ENCODE results near the gene ATP2A2. TPM values are rescaled to one million over a fixed set of nuclear protein-coding genes. Genes with fewer than 3 reads are reported as not detected.

ATP2A2 gene
- total RNA-seq, 1 donor from 2014 or later: 194 TPM

DNA sequence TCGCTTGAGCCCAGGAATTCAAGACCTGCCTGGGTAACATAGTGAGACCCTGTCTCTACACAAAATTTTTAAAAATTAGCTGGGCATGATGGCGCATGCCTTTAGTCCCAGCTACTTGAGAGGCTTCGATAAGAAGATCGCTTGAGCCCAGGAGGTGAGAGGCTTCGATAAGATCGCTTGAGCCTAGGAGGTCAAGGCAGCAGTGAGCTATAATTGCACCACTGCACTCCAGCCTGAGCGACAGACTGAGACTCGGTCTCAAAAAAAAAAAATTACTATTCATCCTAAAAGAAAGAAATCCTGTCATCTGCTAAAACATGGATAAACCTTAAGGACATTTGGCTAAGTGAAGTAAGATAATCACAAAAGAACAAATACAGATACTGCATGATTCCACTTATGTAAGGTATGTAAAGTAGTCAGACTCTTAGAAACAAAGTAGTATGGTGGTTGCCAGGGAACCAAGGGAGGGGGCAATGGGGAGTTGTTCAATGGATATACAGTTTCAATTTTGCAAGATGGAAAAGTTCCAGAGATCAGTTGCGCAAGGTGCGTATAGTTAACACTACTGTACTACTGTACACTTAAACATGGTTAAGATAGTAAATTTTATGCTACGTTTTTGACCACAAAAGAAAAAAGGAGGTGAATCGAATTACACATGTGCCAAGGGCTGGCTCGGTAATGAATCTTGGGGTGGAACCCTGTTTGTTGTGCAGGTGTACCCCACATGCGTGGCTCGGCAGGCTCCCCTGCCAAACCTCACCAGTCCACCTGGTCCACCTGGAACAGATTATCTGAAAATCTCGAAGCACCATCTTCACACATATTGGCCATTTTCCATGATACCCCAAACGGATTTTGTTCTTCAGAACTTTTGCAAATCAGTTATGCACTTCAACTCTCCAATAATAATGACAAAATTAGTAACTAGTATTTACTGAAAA is 18.3 kb upstream of the ATP2A2 start:
- peak; percentile 55 for ATAC-seq

DNA sequence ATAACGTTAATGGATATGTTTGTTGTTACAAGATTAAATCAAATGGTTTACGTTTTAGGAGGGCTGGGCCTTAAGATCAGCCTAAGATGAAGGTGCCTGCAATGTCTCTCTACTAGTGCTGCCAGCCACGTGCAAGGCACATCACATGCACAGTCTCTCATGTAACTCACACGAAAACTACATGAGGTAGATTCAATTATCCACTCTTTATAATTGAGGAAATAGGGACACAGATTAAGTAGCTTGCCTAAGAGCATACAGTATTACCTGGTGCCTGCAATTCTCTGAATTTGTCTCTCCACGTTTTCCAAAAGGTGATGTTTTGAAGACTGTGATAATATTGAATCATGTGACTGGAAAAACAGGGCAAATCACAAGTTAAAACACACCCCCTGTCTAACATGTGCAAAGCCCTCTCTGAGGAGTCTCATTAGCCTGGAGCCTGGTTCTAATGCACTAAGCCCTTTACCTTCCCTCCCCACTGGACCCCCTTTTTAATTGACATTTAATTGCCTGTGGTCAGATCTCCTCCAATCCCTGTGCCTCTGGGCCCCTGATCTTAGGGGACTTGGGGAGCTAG is 14.6 kb upstream of the ATP2A2 start:
- ATAC-seq: no peak

DNA sequence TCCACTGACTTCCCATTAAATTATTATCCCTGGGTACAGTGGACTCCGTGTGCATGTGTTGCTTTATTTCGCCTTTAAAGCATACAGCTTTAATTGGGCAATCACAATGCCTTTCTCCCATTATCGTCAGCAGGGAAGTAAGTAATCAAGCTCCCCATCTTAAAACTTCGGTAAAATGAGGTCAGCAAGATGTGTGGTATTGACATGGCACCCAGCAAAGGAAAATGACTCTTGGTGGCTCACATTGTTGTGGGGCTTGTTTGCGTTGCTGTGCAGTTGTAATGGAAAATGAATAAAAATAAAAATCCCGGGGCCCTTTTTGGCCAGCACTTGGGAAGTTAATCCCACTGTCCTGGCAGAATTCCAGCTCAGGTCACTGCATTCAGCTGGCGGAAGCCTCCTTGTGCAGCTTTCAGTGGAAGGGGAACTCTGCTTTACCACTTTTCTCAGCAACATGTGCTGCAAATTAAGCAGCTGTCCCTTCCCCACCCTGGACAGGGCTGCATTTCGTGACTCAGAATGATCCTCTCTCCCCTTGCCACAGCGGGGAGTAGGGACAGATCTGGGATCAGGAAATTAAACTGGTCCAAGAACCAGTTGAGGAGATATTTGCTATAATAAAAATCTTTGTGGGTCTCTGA is 13.9 kb upstream of the ATP2A2 start:
- ATAC-seq: no peak

GRCh38 chr12:110269622-110270124 is 11.4 kb upstream of the ATP2A2 start:
- ATAC-seq: peak; percentile 64

GRCh38 chr12:110270125-110270962 is 10.7 kb upstream of the ATP2A2 start:
- ATAC-seq: peak; percentile 19

DNA sequence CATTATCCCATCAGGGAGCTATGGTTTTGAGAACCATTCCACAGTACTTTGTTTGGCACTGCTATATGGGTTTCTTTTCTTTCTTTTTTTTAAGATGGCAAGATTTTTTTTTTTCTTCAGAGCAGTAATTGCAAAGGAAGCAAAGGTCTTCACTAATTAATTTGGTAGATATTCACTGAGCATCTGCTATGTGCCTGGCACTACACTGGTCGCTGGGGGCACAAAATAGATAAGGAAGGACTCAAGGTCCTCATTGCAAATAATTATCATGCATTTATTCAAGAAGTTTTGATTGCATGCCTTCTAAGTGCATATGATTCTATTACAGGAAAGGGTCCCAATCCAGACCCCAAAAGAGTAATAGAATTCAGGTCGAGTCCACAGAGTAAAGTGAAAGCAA is 10.0 kb upstream of the ATP2A2 start:
- no peak for ATAC-seq

- no peak for ATAC-seq
Measured at GRCh38 chr12:110277530-110278254, 3.4 kb upstream of the ATP2A2 start.

DNA sequence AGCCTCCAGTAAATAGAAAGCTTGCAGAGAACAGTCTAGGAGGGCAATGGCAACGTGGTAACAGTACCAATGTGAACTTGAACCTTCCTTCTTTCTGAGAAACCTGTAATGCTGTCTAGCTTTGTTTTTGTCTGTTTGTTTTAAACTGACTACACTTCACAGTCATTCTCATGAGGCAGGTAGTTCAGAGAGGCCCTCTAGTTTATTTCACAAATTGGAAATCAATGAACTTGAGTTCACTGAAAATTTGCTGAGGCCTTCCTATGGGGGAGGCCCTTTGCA is 2.9 kb upstream of the ATP2A2 start:
- no peak for ATAC-seq

DNA sequence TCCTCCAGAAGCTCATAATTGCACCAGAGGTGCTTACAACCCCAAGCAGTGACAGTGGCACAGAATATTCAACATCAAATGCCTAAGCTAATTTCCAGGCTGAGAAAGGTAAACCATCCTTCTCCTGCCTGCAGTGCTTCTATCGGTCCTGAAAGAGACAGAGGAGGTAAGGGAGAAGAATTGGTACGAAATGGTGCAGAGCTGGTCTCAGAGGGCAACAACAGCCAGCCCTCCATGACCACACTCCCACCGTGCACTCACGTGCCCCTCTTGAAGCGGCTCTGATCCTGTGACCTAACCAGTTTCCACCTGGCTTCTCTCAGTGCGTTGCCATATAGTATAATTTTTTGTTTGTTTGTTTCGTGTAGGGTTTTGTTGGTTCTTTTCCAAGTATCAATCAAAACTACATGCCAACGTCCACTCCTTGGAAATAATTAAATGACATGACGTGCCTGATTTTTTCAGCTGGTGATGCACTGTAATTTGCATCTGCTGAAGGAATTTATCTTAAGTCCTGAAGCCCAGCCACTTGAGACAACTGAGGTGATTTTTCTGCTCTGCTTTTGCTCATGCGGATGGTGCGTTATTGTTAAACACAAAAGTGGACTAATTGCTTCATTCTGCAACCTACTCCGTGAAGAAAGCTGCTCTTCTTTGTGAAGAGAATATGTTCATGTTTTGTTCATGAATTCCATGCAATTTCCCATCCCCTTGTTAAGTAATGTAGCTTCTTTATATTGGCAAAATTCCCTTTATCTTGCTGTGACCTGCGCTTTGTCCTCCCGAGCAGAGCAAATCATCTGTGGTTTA is 1.3 kb upstream of the ATP2A2 start:
- no peak for ATAC-seq

GRCh38 chr12:110280392-110280778 is 662 bp upstream of the ATP2A2 start:
- peak; percentile 25 for ATAC-seq

- peak; percentile 61 for ATAC-seq
Measured at GRCh38 chr12:110281549-110282299, 677 bp downstream of the ATP2A2 start.

DNA sequence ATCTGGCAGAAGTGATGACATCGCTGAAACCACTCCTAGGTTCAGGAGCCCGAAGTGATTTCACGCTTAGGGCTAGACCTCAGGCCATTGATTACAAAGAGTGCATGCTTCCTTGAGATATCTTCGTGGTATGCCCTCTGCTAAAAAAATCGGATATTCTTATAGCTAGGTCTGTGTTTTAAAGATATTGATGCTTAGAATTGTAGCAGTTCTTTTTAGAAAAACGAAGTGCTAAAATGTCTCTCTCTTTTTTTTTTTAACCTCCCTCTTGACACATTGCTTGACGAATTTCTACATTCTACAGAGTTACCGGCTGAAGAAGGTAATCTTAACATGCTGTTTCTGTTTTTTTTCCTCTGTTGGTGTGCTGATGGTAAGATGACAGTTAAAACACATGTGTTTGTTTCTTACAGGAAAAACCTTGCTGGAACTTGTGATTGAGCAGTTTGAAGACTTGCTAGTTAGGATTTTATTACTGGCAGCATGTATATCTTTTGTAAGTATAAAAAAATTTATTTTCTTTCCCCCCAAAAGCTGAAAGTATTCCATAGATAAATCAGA is 1.3 kb downstream of the ATP2A2 start:
- ATAC-seq: peak; percentile 14

DNA sequence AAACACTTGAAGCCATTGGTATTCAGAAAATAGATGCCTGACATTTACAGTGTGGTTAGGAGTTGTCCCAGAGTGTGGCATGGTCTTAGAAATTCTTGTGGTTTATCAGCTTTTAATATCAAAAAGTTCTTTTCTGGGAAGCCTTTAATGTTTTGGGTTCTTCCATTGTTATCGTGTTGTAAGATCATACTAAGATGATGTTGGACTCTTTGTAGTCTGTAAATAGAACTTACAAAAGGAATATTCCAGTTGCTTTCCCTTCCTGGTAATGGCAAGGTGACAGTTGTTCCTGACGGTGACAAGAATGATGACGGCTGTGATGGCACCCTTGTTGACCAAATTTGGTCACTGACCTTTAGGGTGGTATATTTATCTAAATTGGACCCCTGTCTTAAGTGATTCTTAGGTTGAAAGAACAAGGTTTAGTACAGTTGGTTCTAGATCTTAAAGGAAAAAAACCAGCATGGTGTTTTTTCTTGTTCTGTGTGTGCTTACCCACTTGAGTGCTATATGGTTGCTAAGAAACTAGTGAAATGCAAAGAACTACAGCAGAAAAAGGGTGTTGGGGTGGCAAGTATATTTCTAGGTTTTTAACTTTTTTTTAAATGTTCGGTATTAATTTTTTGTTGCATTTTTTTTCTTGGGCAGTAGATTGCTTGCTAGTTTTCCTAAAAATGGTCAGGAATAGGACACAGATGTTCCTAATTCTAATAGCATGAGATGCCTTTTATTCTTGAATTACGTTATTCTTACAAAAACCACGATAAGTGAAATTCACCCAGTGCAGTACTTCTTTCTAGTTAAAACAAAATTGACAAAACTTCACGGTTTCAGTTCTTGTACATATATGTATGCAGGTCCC is 2.1 kb downstream of the ATP2A2 start:
- no peak for ATAC-seq

GRCh38 chr12:110284597-110284996 is 3.5 kb downstream of the ATP2A2 start:
- no peak for ATAC-seq

GRCh38 chr12:110286623-110287022 is 5.6 kb downstream of the ATP2A2 start:
- peak; percentile 66 for ATAC-seq

DNA sequence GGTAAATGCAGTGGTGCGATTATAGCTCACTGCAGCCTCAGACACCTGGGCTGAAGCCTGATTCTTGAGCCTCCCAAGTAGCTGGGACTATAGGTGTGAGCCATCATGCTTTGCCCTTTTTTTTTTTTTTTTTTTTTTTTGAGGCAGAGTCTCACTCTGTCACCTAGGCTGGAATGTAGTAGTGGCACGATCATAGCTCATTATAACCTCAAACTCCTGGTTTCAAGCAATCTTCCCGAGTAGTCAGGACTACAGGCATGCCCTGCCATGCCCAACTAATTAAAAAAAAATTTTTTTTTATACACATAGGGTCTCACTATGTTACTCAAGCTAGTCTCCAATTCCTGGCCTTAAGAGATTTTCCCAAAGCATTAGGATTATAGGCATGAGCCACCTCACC is 6.9 kb downstream of the ATP2A2 start:
- ATAC-seq: peak; percentile 10

DNA sequence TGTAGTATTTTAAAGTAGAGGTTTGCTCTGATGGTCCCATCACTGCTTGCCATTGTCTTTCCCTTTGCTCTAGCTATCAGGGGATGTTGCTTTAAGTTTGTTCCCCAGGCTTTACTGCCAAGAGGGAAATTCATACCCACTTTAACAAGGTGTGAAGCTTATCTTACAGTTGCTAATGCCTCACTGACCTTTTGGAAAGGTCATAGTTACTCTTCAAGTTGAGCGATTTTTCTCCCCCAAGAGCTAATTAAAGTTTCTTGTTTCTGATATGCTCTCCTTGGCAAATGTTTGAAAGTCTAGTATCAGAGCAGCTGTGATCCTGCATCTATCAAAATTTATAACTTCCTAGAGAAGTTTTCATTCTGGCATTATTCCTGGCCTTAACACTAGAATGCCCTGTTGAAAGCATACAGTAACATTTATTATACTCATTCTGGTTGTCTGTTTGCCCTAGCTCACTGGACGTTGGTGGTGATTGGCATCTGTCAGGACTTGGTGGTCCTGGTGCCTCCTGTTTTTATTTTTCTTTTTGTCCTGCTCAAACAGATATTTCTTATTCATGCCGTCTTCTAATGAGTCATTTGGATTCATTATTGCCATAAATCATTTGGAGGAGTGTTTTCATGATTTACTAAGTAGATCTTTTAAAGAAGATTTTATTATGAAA is 8.1 kb downstream of the ATP2A2 start:
- ATAC-seq: no peak

DNA sequence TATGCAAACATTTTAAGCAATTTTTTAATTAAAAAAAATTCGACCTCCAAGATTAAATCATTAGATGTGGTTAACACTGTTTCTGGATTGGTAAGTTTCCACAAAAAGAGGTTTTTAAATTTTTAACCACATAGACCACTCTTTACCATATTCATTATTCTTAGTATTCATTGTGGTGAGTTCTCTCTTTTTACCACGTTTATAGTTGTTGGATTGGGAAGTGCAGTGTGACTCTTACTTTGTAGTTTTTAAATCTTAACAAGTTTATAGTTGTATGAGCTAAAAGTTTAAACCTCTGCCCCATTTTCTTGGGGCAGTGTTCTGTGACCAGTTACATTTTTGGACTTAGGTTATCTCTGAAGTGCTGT is 8.6 kb downstream of the ATP2A2 start:
- no peak for ATAC-seq

All from esophagus mucosa (tissue), 1 donor.